EH (cell line): Measurements from ENCODE around the gene MRPL34.

Experiments used
- DNase-seq: peaks from one replicate; pipeline ENCODE4 v3.0.0-alpha.2; 2015; ENCODE audit warnings: low read depth

Gene MRPL34

DNA sequence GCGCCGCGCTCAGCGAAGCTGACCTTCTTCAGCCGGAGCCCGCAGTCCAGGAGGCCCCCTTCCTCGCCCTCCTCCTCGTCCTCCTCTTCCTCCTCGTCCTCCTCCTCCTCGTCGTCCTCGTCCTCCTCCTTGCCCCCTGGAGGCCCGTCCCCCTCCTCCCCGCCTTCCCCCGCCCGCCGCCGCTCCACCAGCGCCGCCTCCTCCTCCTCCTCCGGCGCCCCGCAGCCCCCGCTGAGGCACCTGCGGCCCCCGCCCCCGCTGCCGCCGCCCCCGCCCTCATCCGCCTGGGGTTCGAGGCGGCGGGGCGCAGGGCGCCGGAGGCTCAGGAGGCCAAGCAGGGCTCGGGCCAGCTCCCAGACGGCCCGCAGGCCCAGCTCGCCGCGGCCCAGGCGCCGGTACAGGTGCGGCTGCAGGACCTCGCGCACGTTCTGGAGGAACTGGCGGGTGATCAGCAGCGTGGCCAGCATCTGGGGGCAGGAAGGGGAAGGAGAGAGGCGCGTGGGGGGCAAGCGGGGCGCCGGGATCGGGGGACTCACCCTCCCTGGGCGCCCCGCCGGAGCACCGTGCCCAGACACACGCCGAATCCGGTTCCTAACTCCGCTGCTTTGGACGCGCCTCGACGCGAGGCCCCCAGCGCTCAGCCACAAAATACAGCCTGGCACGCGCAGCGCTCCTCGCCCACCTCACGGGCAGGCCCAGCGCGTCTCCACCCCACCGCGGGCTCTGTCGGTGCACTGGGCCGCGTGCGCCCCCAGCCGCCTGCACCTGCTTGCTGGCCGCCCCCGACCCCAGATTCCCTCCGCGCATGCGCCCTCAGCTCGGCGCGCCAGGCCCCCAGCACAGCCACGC lies 23.1 kb downstream of the MRPL34 start:
- no peak for DNase-seq

GRCh38 chr19:17329366-17330261 lies 23.9 kb downstream of the MRPL34 start:
- no peak for DNase-seq

DNA sequence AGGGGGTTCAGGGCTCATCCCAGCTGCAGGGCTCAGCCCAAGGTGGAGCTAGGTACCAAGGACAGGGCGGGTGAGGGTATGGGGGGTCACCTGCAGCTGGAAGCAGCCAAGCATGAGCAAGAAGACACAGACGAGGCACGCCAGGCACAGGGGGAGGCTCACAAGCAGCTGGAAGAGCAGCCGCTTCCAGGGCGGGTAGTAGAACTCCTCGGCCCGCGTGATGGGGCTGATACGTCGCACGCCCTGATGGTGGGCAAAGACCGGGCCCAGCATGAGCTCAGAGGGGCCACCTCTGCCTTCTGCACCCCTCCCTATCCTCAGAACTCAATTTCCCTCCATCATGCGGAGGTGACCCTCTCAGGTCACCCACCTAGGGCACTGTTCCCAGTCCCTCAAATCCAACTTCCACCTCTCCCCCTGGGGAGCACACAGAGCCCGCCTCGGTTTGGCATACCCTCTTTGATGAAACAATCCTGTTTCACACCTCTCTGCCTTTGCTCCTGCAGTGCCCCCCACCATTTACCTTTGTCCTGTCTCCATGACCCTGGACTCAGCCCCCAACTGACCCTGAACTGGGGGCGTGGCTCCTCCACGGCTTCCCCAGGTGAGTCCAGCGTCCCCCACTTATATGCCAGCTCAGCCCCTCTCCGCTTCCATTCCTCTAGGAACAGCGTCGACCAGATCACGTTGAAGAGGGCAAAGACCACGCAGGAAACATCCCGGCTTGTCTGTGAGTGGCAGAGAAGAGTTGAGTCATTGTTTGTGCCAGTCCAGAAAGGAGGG lies 24.8 kb downstream of the MRPL34 start:
- DNase-seq = no peak

DNA sequence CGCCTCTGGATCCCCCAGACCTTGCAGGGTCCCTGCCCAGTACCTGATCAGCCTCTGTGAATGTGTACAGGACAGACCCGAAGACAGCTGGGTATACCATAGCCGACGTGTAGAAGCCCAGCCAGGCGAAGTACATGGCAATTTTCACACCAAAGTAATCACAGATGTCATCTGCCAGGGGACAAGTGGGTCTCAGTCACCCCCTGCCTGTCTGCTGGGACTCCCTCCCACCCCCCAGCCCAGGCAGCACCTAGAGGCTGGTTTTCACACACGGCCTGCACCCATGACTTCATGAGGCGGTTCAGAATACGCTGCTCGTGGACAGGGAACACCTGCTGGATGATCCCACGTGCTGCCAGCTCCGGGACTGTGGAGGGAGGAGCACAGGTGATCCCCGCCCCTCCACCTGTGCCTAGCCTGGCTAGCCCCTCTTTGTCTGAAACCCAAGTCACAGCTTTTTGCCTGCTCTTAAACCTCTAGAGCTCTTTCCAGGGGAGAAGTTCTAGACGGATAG lies 25.4 kb downstream of the MRPL34 start:
- no peak for DNase-seq

- no peak for DNase-seq
Observed at GRCh38 chr19:17332360-17332676, 26.6 kb downstream of the MRPL34 start.

GRCh38 chr19:17332677-17333581 lies 27.3 kb downstream of the MRPL34 start:
- peak; percentile 67 for DNase-seq

DNA sequence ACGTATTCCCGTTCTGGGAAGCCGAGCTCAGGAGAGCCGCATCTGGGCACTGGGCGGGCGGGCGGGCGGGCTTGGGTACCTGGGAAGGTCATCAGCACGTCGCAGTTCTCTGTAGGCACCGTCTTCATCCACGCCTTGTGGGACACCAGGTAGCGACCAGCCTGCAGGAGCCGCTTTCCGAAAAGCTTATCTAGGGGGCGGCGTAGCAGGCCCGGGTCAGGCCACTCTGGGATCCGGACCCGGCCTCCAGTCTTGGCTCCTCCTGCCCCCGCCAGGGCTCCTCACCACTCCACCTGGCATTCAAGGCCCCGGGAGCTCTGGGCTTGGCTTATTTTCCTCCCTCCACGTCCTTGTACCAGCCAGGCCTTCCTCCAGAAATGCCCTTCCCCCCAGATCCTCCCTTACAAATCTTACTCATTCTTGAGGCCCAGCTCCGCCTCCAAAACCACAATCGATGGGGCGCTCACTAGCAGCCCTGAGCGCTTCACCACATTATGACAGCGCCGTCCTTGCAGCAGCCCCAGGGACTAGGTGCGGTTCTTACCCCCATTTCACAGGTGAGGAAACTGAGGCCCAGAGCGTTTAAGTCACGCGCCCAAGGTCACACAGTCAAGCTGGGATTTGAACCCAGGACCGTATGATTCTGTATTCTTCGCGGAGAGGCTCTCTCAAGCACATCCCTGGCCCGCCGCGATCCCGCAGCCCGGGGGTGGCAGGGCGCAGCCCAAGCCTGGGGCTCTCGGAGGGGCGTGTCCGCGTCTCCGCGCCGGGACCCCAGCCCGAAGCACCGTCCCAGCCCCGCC lies 28.1 kb downstream of the MRPL34 start:
- DNase-seq = peak; percentile 85

DNA sequence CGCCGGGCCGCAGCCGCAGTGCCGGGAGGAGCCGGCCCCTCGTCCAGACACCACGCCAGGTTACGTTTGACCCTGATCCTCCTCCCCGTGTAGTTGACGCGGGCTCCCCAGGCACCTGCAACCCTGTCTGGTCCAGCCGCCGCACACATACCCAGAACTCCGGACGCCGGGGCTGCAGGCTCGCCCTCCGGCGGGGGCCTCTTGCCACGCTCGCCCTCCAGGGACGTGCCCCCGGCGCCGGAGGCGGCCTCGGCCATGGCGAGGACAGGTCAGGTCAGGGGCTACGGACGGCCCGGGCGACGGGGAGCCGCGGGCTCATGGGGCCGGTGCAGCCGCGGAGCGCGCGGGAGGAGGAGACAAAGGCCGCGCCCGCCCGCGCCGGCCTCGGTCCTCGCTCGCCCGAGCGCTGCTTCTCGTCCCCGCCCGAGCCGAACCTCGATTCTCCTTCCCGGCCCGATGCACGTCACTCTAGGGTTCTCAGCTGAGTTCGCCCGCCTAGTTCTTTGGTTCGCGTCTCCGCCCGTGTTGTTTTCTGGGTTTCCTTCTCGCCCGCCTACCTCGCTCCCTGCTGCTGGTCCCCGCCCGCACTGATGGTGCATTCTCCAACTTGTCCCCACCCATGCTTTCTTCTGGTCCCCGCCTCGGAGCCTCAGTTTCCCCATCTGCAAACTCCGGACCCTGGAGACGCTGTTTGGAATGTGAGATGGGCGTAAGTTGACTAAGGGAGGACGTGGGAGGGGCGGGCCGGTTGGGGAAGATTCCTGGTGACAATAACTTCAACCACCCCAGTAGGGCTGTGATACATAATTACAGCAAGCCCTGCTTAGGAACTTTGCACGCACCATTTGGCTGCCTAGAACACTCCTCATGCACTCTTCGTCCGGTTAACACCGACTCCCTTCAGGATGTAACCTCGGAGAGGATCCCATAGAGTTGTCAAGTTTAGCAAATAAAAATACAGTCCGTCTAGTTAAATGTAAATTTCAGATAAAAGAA lies 29.0 kb downstream of the MRPL34 start, which contains the start of gene ANO8:
ANO8 (minus strand) TSS at position 442 of the 996 bp plus-strand sequence; CDS start at position 257, 185 bp downstream.
- DNase-seq = peak; percentile 96

DNA sequence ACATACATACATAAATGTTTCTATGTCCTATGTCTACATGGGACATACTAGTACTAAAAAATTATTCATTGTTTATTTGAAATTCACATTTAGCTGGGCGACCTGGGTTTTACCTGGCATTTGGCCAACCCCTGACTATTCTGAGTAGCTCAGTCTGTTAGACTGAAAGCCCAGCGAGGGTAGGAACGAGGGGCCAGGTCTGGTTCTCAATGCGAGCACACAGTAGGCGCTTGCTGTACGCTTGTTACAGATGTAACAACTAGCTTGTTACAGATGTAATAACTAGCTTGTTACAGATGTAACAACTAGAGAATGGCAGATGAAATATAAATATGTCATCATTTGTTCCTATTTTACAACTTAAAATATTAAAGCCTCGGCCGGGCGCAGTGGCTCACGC lies 29.9 kb downstream of the MRPL34 start:
- no peak for DNase-seq

GRCh38 chr19:17336872-17337674 lies 31.4 kb downstream of the MRPL34 start, which contains the start of gene GTPBP3:
GTPBP3 (plus strand) TSS chr19:17337553; CDS start chr19:17337612, 59 bp downstream.
- peak; percentile 98 for DNase-seq

DNA sequence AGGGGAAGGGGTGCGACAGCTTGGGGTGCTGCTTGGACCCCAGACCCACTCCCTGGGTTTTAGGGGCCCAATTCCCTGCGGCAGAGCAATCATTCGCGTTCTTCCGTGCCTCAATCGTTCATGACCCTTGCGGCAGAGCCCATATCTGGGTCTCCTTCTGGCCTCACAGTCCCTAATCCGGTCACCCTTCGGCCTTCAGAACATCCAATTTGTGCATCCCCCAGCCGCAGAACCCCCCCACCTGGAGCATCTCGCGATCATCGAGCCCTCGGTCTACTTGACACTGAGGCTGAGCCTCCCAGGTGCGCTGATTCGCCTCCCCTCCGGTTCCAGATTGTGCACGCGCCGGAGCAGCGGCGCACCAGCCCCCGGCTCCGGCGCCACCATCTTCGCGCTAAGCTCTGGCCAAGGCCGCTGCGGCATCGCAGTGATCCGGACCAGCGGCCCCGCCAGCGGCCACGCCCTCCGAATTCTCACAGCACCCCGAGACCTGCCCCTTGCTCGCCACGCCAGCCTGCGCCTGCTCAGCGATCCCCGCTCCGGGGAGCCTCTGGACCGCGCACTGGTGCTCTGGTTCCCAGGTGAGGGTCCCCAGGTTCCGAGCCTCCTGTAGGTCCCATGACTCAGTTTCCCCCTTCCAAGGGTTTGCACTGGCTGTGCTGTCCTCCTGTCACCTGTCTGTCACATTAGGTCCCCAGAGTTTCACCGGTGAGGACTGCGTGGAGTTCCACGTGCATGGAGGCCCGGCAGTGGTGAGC lies 32.2 kb downstream of the MRPL34 start:
- DNase-seq = peak; percentile 14

DNA sequence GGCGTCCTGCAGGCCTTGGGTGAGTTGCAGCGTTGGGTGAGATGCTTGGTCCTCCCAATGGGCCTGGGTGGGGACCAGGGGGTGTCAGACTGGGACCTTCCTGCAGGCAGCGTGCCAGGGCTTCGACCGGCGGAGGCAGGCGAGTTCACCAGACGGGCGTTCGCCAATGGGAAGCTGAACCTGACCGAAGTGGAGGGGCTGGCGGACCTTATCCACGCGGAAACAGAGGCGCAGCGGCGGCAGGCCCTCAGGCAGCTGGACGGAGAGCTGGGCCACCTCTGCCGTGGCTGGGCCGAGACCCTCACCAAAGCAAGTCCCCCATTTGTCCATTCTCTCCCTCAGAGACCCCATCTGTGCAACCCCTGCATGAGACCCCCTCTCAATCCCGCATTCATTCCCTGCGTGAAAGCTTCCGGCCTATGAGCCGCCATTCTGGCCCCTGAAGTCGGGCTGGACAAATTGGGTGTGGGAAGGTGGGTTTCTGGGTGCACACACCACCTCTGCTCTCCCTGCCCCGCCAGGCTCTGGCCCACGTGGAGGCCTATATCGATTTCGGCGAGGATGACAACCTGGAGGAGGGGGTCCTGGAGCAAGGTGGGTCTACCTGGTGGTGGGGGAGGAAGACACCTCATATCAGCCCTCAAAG lies 32.9 kb downstream of the MRPL34 start:
- DNase-seq = no peak

GRCh38 chr19:17339088-17339741 lies 33.5 kb downstream of the MRPL34 start:
- no peak for DNase-seq

DNA sequence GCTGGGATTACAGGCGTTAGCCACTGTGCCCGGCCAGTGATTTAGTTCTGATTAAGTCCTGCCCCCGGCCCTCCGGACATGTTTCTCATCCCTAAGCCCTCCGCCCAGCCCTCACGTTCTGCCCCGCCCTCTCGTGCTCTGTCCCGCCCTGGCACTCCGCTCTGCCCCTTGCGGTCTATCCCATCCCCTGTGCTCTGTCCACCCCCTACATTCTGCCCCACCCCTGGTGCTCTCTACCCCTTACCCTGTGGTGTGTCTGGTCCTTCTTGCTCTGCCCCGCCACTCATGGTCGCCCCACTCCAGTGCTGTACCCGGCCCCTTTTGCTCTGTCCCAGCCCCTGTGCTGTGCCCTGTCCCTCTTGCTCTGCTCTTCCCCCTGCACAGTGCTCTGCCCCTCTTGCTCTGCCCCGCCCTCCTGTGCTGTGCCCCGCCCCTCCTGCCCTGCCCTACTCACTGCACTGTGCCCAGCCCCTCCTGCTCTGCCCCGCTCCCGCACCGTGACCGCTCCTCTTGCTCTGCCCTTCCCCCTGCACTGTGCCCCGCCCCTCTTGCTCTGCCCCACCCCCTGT lies 34.7 kb downstream of the MRPL34 start:
- no peak for DNase-seq

DNA sequence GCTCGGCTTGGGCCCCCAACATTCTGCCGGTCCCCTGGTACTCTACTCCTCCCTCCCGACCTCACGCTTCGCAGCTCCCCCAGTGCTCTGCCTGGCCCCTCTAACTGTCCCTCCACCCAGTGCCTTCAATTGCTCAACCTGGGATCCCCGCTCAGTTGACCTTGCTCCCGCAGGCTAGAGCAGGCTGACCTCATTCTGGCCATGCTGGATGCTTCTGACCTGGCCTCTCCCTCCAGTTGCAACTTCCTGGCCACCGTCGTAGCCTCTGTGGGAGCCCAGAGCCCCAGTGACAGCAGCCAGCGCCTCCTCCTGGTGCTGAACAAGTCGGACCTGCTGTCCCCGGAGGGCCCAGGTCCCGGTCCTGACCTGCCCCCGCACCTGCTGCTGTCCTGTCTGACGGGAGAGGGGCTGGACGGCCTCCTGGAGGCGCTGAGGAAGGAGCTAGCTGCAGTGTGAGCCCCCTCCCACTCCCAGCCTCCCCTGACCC lies 35.2 kb downstream of the MRPL34 start:
- DNase-seq = no peak
